T follicular helper cell (primary cell): Measurements from ENCODE around the gene SMIM45.
A peak's percentile ranks its signal among the peaks of the same experiment; 100 is the strongest.

Source experiments
- DNase-seq: peaks from one replicate; pipeline ENCODE4 v3.0.0-alpha.2; 2020; ENCODE audit warnings: low read depth

The SMIM45 gene

GRCh38 chr22:41915786-41916493 lies 36.0 kb upstream of the SMIM45 start:
- DNase-seq, result no peak

- no peak for DNase-seq
Measured at GRCh38 chr22:41916745-41917358, 35.1 kb upstream of the SMIM45 start.

GRCh38 chr22:41917375-41917902 lies 34.5 kb upstream of the SMIM45 start:
- no peak for DNase-seq

GRCh38 chr22:41917903-41918791 lies 33.8 kb upstream of the SMIM45 start:
- no peak for DNase-seq

GRCh38 chr22:41919357-41920224 lies 32.4 kb upstream of the SMIM45 start:
- DNase-seq, result no peak

- no peak for DNase-seq
Measured at GRCh38 chr22:41920271-41920976, 31.5 kb upstream of the SMIM45 start.

- DNase-seq, result no peak
Measured at GRCh38 chr22:41922328-41922727, 29.6 kb upstream of the SMIM45 start.

GRCh38 chr22:41922940-41923594 lies 28.9 kb upstream of the SMIM45 start:
- DNase-seq, result no peak

GRCh38 chr22:41923595-41924276 lies 28.2 kb upstream of the SMIM45 start:
- DNase-seq, result no peak

- DNase-seq, result peak; percentile 73
Measured at GRCh38 chr22:41925783-41926460, 26.0 kb upstream of the SMIM45 start.

- DNase-seq, result no peak
Measured at GRCh38 chr22:41927813-41928212, 24.1 kb upstream of the SMIM45 start.

GRCh38 chr22:41928593-41929417 lies 23.1 kb upstream of the SMIM45 start:
- no peak for DNase-seq

- no peak for DNase-seq
Measured at GRCh38 chr22:41929418-41929810, 22.5 kb upstream of the SMIM45 start.

GRCh38 chr22:41931701-41932269 lies 20.2 kb upstream of the SMIM45 start:
- no peak for DNase-seq

GRCh38 chr22:41932353-41932752 lies 19.6 kb upstream of the SMIM45 start:
- DNase-seq, result no peak

- DNase-seq, result no peak
Measured at GRCh38 chr22:41933411-41934177, 18.4 kb upstream of the SMIM45 start.
